OCI-LY7 (cell line): ENCODE results near the gene TWF2. TPM values are rescaled to one million over a fixed set of nuclear protein-coding genes. Genes with fewer than 3 reads are reported as not detected.

ENCODE experiments used
- BruUV-seq: library from RNA; stranded (reverse); fragments of 400-500 nt; replicated peaks from 2 replicates; lab custom pipeline; 2021; lab: Mats Ljungman, UMichigan
- CTCF ChIA-PET: fragments of 300-600 bp; sonication (Branson Sonifier 250); formaldehyde crosslinking; loops from one replicate; lab custom pipeline; 2022; ENCODE audit warnings: antibody characterized with exemption; ENCODE audit not compliant: unreplicated experiment; lab: Charles Lee
- POLR2A ChIA-PET: fragments of 300-600 bp; sonication (Branson Sonifier 250); formaldehyde crosslinking; loops from one replicate; lab custom pipeline; 2022; ENCODE audit warnings: antibody characterized with exemption; lab: Charles Lee
- DNase-seq: peaks from one replicate; pipeline ENCODE4 v3.0.0-alpha.2; 2015; ENCODE audit warnings: low spot score
- H2AFZ ChIP-seq: fragments of 200-600 bp; sonication (generic), shearing (Covaris generic); 2 replicates; pipeline ENCODE4 v1.6.1; 2014; ENCODE audit warnings: mild to moderate bottlenecking, antibody characterized with exemption, low read length, moderate library complexity
- H3K27ac ChIP-seq: fragments of 200-600 bp; sonication (generic); 2 replicates; pipeline ENCODE4 v1.5.1; 2014; ENCODE audit warnings: mixed run types, low read depth, mild to moderate bottlenecking, moderate library complexity, low read length, inconsistent platforms; ENCODE audit not compliant: poor library complexity, severe bottlenecking
- H3K36me3 ChIP-seq: fragments of 200-600 bp; sonication (generic); 2 replicates; pipeline ENCODE4 v1.6.1; 2014; ENCODE audit warnings: mild to moderate bottlenecking, antibody characterized with exemption, low read length, moderate library complexity, mixed read lengths; ENCODE audit not compliant: insufficient read depth
- H3K4me1 ChIP-seq: fragments of 200-600 bp; sonication (generic); 2 replicates; pipeline ENCODE4 v1.5.1; 2014; ENCODE audit warnings: mild to moderate bottlenecking, low read length; ENCODE audit not compliant: insufficient read depth, poor library complexity, severe bottlenecking
- H3K4me2 ChIP-seq: fragments of 200-600 bp; sonication (generic); 2 replicates; pipeline ENCODE4 v1.6.1; 2014; ENCODE audit warnings: mild to moderate bottlenecking, low read length
- H3K4me3 ChIP-seq: fragments of 200-600 bp; sonication (generic); 2 replicates; pipeline ENCODE4 v1.5.1; 2014; ENCODE audit warnings: mild to moderate bottlenecking, low read depth, low read length; ENCODE audit not compliant: poor library complexity, severe bottlenecking
- H3K79me2 ChIP-seq: fragments of 200-600 bp; sonication (generic); 2 replicates; pipeline ENCODE4 v1.6.1; 2016; ENCODE audit warnings: low read depth, mild to moderate bottlenecking, low read length, moderate library complexity, mixed read lengths; ENCODE audit not compliant: insufficient read depth
- H3K9me2 ChIP-seq: fragments of 200-600 bp; sonication (generic); 2 replicates; pipeline ENCODE4 v1.6.1; 2016; ENCODE audit warnings: mild to moderate bottlenecking, low read length, mixed read lengths; ENCODE audit not compliant: insufficient read depth
- H3K9me3 ChIP-seq: fragments of 200-600 bp; sonication (generic); 2 replicates; pipeline ENCODE4 v1.6.1; 2014; ENCODE audit warnings: mild to moderate bottlenecking, mixed run types, low read length, mixed read lengths
- H4K20me1 ChIP-seq: fragments of 200-600 bp; sonication (generic); 2 replicates; pipeline ENCODE4 v1.6.1; 2014; ENCODE audit warnings: mild to moderate bottlenecking, antibody characterized with exemption, low read length, moderate library complexity, mixed read lengths; ENCODE audit not compliant: insufficient read depth
- CTCF ChIP-seq: fragments of 200-600 bp; sonication (generic); conservative IDR thresholded peaks from 2 replicates; pipeline ENCODE4 v1.5.1; 2014; ENCODE audit warnings: mild to moderate bottlenecking, antibody characterized with exemption, low read length, moderate library complexity, mixed read lengths
- EZH2phosphoT487 ChIP-seq: fragments of 200-600 bp; sonication (generic); IDR thresholded peaks from 2 replicates; pipeline ENCODE4 v1.6.1; 2018; ENCODE audit warnings: low read depth, borderline replicate concordance, mild to moderate bottlenecking, mixed run types, antibody characterized with exemption, low read length, moderate library complexity, mixed read lengths
- intact Hi-C: fragments of 100-400 bp; cut with micrococcal nuclease; formaldehyde crosslinking; loops from one replicate; pipeline ENCODE4 v1.10.0; 2022; ENCODE audit not compliant: unreplicated experiment
- total RNA-seq, 2 experiments: library from RNA; depleted of rRNA in 1 of 2; stranded (reverse); fragments of >200 nt in 1 of 2; shearing (Covaris generic) in 1 of 2; gene quantifications; 2 replicates each; pipeline ENCODE4 v1.2.3, GENCODE V29; 2014 to 2022

The TWF2 gene
- total RNA-seq, 2 experiments from 2014 or later: 52.8 to 64.9 TPM

DNA sequence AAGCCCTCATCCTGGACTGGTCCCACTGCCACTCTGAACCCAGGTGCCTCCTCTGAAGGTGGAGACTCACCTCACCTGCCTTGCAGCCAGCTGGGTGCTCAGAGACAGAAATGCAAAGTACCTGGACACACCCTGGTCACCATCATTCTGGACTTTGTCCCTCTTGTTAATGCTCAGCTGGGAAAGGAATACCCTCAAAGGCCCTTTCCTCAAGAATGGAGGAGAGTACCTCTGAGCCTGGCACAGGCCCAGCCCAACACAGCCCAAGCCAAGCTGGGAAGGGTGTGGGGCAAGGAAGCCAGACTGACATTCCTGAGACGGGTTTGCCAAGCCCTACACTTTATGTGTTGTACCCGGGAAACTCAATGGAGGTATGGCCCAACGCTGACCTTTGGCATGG is 42.0 kb downstream of the TWF2 start:
- Histone ChIP-seq H3K9me2 (no peaks in the 10 kb centered on the region), H2AFZ (peak overlapping the region; percentile 80; the same call in 1 of the 2 replicates), H3K4me2 (peak overlapping the region; percentile 99), H3K9me3 (no peaks in the 10 kb centered on the region), H3K4me3 (no peak overlapping the region), H3K27ac (no peak overlapping the region), H4K20me1 (no peaks in the 10 kb centered on the region), H3K4me1 (peaks cover 21% of the 10 kb centered on the region), H3K79me2 (peaks cover 15% of the 10 kb centered on the region; the same call in 1 of the 2 replicates), H3K36me3 (peaks cover 26% of the 10 kb centered on the region)
- intact Hi-C loops: no loop called here
- TF ChIP-seq CTCF (no peak), EZH2phosphoT487 (no peak)
- ChIA-PET POLR2A (interaction anchor here (1.1 to 1.3 kb wide), 2 partner anchors 11 to 29 kb away, joined by 3 to 4 read pairs; no protein-coding TSS in a partner anchor), CTCF (interaction anchor here (0.6 kb wide), 2 partner anchors 11 to 155 kb away, joined by 3 read pairs; no protein-coding TSS in a partner anchor)
- DNase-seq: no peak
- BruUV-seq: no TSS peak

- no peak overlapping the region for H3K27ac ChIP-seq
- peaks cover 15% of the 10 kb centered on the region for H3K36me3 ChIP-seq
- no peak overlapping the region for H2AFZ ChIP-seq
- POLR2A ChIA-PET: interaction anchor here (0.7 kb wide), 1 partner anchor 41 kb away, joined by 3 read pairs; the partner anchor contains the start of gene POC1A
- H3K4me1 ChIP-seq: peaks cover 17% of the 10 kb centered on the region
- no peak overlapping the region for H3K4me3 ChIP-seq
- TF ChIP-seq CTCF (no peak), EZH2phosphoT487 (no peak)
- no peaks in the 10 kb centered on the region for H3K9me3 ChIP-seq
- CTCF ChIA-PET: interaction anchor here (0.6 kb wide), 1 partner anchor 37 kb away, joined by 3 read pairs; no protein-coding TSS in a partner anchor
- H3K9me2 ChIP-seq: no peaks in the 10 kb centered on the region
- intact Hi-C loops: no loop called here
- no peak for DNase-seq
- H3K79me2 ChIP-seq: peaks cover 15% of the 10 kb centered on the region; the same call in 1 of the 2 replicates
- BruUV-seq: no TSS peak
- no peak overlapping the region for H3K4me2 ChIP-seq
- H4K20me1 ChIP-seq: no peaks in the 10 kb centered on the region
Observed at GRCh38 chr3:52195823-52196331, 43.1 kb downstream of the TWF2 start.

- Histone ChIP-seq H4K20me1 (no peaks in the 10 kb centered on the region), H3K4me1 (peaks cover 17% of the 10 kb centered on the region), H3K9me2 (no peaks in the 10 kb centered on the region), H3K9me3 (no peaks in the 10 kb centered on the region), H3K4me2 (no peak overlapping the region), H2AFZ (no peak overlapping the region), H3K79me2 (peaks cover 15% of the 10 kb centered on the region; the same call in 1 of the 2 replicates), H3K4me3 (no peak overlapping the region), H3K36me3 (peaks cover 10% of the 10 kb centered on the region), H3K27ac (no peak overlapping the region)
- no TSS peak for BruUV-seq
- DNase-seq: no peak
- ChIA-PET CTCF (no interaction called here), POLR2A (no interaction called here)
- TF ChIP-seq EZH2phosphoT487: no peak
- TF ChIP-seq CTCF: no peak
- intact Hi-C loops: no loop called here
Observed at GRCh38 chr3:52195291-52195597, 43.7 kb downstream of the TWF2 start.
